ENCODE measurements around the gene COL6A3. TPM values are rescaled to one million over a fixed set of nuclear protein-coding genes. Genes with fewer than 3 reads are reported as not detected.
"Not testable (repeated sequence)": the region's sequence is repeated elsewhere in the genome, so short reads cannot be mapped to it uniquely, and the experiment has no call there.

The COL6A3 gene
- total and polyA plus RNA-seq, 7 experiments from 2014 or later: 0.02 to 3.1 (median 2.2) TPM

DNA sequence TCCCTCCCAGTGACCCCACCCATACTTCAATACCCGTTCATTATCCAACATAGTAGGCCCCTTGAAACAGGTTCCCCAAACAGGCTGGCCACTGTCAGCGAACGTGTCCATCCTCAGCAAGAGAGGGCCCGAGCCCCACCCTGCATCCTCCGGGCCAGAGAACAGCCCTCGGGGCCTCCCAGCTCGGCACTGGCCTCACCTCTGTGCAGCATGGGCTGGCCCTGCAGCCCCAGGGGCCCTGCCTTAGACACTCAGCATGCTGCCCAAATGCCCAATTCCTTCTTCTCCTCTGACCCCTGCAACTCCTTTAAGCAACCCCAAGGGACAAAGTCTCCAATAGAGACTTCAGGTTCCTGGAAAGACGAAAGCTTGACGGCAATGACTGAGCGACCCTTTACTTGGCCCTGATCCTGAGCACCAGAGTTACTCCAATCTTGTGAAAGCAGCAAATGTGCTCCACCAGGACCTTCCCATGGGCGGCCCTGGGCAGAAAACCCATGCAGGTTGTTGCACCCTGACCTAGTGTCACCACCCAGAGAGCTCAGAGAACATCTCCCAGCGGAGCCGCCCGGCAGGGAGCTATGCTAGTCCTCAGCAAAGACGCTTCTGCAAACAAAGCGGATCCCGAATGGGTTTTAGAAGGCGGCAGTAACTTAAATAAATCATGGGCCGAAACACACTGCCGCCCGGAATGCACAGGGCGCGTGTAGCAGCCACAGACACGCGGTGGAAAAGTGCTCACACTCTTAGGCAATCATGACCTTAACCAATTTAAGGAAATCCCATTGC, 782 bp downstream of the COL6A3 start:
- Histone ChIP-seq H3K27me3 (ENCODE audit: control insufficient read depth in 2 of 2, insufficient read depth in 2 of 2, low read length in 2 of 2) (no peaks in the 10 kb centered on the region), H3K9me3 (ENCODE audit: control insufficient read depth in 2 of 3, low read length in 3 of 3) (no peaks in the 10 kb centered on the region), H3K4me1 (ENCODE audit: control insufficient read depth in 2 of 2, insufficient read depth in 2 of 2, low read length in 2 of 2) (no peaks in the 10 kb centered on the region), H3K4me3 (ENCODE audit: low read length) (no peak overlapping the region), H3K36me3 (ENCODE audit: control insufficient read depth in 2 of 3, insufficient read depth in 3 of 3, low read length in 3 of 3) (no peaks in the 10 kb centered on the region), H3K27ac (ENCODE audit: low read depth, low read length) (no peak overlapping the region)
- H3K9me3 Mint-ChIP-seq: no peaks in the 10 kb centered on the region
- H3K4me1 Mint-ChIP-seq: no peaks in the 10 kb centered on the region
- no peak overlapping the region for H3K4me3 Mint-ChIP-seq
- ATAC-seq (no peak), DNase-seq (no peak)
- no peaks in the 10 kb centered on the region for H3K27me3 Mint-ChIP-seq
- H3K36me3 Mint-ChIP-seq: no peaks in the 10 kb centered on the region
- H3K27ac Mint-ChIP-seq: no peak overlapping the region
- ChIA-PET CTCF (interaction anchor here (0.6 to 1.0 kb wide), 2 partner anchors 35 to 69 kb away, joined by 3 to 5 read pairs; no protein-coding TSS in a partner anchor), POLR2A (no interaction called here)
- intact Hi-C loops (cut with micrococcal nuclease): no loop called here

- intact Hi-C loops (cut with micrococcal nuclease): no loop called here
- Mint-ChIP-seq H3K4me1 (no peaks in the 10 kb centered on the region), H3K36me3 (no peaks in the 10 kb centered on the region), H3K9me3 (no peaks in the 10 kb centered on the region), H3K27ac (no peak overlapping the region), H3K4me3 (no peak overlapping the region), H3K27me3 (no peaks in the 10 kb centered on the region)
- ATAC-seq (no peak), DNase-seq (no peak)
- Histone ChIP-seq H3K4me1 (ENCODE audit: control insufficient read depth in 2 of 2, insufficient read depth in 2 of 2, low read length in 2 of 2) (no peaks in the 10 kb centered on the region), H3K9me3 (ENCODE audit: control insufficient read depth in 2 of 3, low read length in 3 of 3) (no peaks in the 10 kb centered on the region), H3K27ac (ENCODE audit: low read depth, low read length) (no peak overlapping the region), H3K4me3 (ENCODE audit: low read length) (no peak overlapping the region), H3K27me3 (ENCODE audit: control insufficient read depth in 2 of 2, insufficient read depth in 2 of 2, low read length in 2 of 2) (no peaks in the 10 kb centered on the region), H3K36me3 (ENCODE audit: control insufficient read depth in 2 of 3, insufficient read depth in 3 of 3, low read length in 3 of 3) (no peaks in the 10 kb centered on the region)
- CTCF ChIA-PET: interaction anchor here (0.6 kb wide), 1 partner anchor 69 kb away, joined by 3 read pairs; no protein-coding TSS in a partner anchor
- POLR2A ChIA-PET: no interaction called here
These were observed 1.3 kb downstream of the COL6A3 start for GRCh38 chr2:237412646-237412987.

DNA sequence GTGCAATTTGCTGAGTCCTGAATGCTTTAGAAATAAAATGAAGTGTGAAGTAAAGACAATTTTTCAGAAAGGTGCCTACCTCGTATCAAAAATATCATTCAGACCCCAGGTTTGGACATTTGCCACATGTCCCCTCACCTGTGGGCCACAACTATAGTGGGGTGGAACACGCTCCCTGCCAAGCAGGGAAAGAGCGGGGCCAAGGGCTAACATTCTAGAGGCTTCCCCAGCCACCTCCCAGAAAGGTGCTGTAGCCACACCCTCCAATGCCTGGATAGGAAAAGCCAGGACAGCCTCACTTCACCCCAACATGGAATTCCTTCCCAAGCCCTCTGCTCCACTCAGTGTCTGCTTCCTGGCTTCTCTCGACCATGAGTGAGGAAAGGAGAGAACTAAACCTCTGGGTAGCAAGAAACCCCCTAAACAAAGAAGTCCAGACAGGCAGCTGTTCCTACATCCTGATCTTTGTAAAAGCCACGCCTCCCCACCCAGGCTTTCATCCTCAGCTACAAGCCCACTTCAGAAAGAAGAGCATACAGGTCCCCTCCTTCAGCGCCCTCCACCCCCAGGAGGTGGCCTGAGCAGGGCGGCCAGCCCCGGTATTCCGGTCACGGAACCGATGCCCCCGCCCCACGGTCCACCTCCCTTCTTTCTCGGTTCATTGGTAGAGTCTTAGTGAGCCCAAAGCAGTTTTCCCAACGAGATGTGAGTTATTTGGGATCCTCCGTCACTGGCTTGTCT, 2.1 kb downstream of the COL6A3 start:
- H3K4me3 Mint-ChIP-seq: no peak overlapping the region
- intact Hi-C loops (cut with micrococcal nuclease): no loop called here
- H3K9me3 Mint-ChIP-seq: no peaks in the 10 kb centered on the region
- Histone ChIP-seq H3K9me3 (ENCODE audit: control insufficient read depth in 2 of 3, low read length in 3 of 3) (no peaks in the 10 kb centered on the region), H3K36me3 (ENCODE audit: control insufficient read depth in 2 of 3, insufficient read depth in 3 of 3, low read length in 3 of 3) (no peaks in the 10 kb centered on the region), H3K4me3 (ENCODE audit: low read length) (no peak overlapping the region), H3K27ac (ENCODE audit: low read depth, low read length) (no peak overlapping the region), H3K27me3 (ENCODE audit: control insufficient read depth in 2 of 2, insufficient read depth in 2 of 2, low read length in 2 of 2) (no peaks in the 10 kb centered on the region), H3K4me1 (ENCODE audit: control insufficient read depth in 2 of 2, insufficient read depth in 2 of 2, low read length in 2 of 2) (no peaks in the 10 kb centered on the region)
- POLR2A ChIA-PET: interaction anchor here (1.2 kb wide), 1 partner anchor 10 kb away, joined by 3 read pairs; no protein-coding TSS in a partner anchor
- no peaks in the 10 kb centered on the region for H3K36me3 Mint-ChIP-seq
- ATAC-seq (no peak), DNase-seq (no peak)
- H3K27ac Mint-ChIP-seq: no peak overlapping the region
- no peaks in the 10 kb centered on the region for H3K4me1 Mint-ChIP-seq
- no peaks in the 10 kb centered on the region for H3K27me3 Mint-ChIP-seq
- CTCF ChIA-PET: interaction anchor here (0.7 to 2.0 kb wide), 3 partner anchors 9 to 101 kb away, joined by 3 to 5 read pairs (median 4); no protein-coding TSS in a partner anchor

GRCh38 chr2:237411092-237411601, 2.8 kb downstream of the COL6A3 start:
- Histone ChIP-seq H3K9me3 (ENCODE audit: control insufficient read depth in 2 of 3, low read length in 3 of 3) (no peaks in the 10 kb centered on the region), H3K4me3 (ENCODE audit: low read length) (no peak overlapping the region), H3K4me1 (ENCODE audit: control insufficient read depth in 2 of 2, insufficient read depth in 2 of 2, low read length in 2 of 2) (no peaks in the 10 kb centered on the region), H3K36me3 (ENCODE audit: control insufficient read depth in 2 of 3, insufficient read depth in 3 of 3, low read length in 3 of 3) (no peaks in the 10 kb centered on the region), H3K27ac (ENCODE audit: low read depth, low read length) (no peak overlapping the region), H3K27me3 (ENCODE audit: control insufficient read depth in 2 of 2, insufficient read depth in 2 of 2, low read length in 2 of 2) (no peaks in the 10 kb centered on the region)
- DNase-seq (no peak), ATAC-seq (no peak)
- intact Hi-C loops (cut with micrococcal nuclease): no loop called here
- H3K4me1 Mint-ChIP-seq: no peaks in the 10 kb centered on the region
- H3K9me3 Mint-ChIP-seq: no peaks in the 10 kb centered on the region
- H3K27me3 Mint-ChIP-seq: no peaks in the 10 kb centered on the region
- CTCF ChIA-PET: interaction anchor here (0.7 to 2.1 kb wide), 5 partner anchors 8 to 102 kb away, joined by 3 to 9 read pairs (median 4); no protein-coding TSS in a partner anchor
- H3K4me3 Mint-ChIP-seq: no peak overlapping the region
- H3K27ac Mint-ChIP-seq: no peak overlapping the region
- no peaks in the 10 kb centered on the region for H3K36me3 Mint-ChIP-seq
- POLR2A ChIA-PET: interaction anchor here (1.2 kb wide), 1 partner anchor 11 kb away, joined by 3 read pairs; no protein-coding TSS in a partner anchor

DNA sequence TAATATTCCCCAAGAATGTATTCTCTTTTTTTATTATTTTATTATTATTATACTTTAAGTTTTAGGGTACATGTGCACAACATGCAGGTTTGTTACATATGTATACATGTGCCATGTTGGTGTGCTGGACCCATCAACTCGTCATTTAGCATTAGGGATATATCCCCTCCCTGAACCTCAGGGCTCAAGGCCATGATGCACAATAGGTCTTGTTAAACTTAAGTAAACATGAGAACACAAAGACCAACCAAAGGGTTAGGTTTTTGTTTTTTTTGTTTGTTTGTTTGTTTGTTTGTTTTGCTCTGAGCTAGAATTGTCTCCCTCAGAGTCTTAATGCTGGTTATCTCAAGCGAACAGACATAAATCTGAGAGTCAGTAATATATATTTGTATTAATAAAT, 4.7 kb downstream of the COL6A3 start:
- H3K4me3 ChIP-seq (ENCODE audit: low read length); H3K36me3 ChIP-seq (ENCODE audit: control insufficient read depth in 2 of 3, insufficient read depth in 3 of 3, low read length in 3 of 3); intact Hi-C loops (cut with micrococcal nuclease); H3K27me3 ChIP-seq (ENCODE audit: control insufficient read depth in 2 of 2, insufficient read depth in 2 of 2, low read length in 2 of 2); H3K36me3 Mint-ChIP-seq; H3K9me3 Mint-ChIP-seq; H3K27ac Mint-ChIP-seq; ATAC-seq; POLR2A ChIA-PET; H3K4me1 ChIP-seq (ENCODE audit: control insufficient read depth in 2 of 2, insufficient read depth in 2 of 2, low read length in 2 of 2); H3K4me3 Mint-ChIP-seq; H3K27me3 Mint-ChIP-seq; DNase-seq; H3K9me3 ChIP-seq (ENCODE audit: control insufficient read depth in 2 of 3, low read length in 3 of 3); H3K27ac ChIP-seq (ENCODE audit: low read depth, low read length); H3K4me1 Mint-ChIP-seq: not testable (repeated sequence)
- CTCF ChIA-PET: interaction anchor here (0.9 to 2.1 kb wide), 3 partner anchors 10 to 25 kb away, joined by 3 to 9 read pairs (median 4); no protein-coding TSS in a partner anchor

- Histone ChIP-seq H3K4me3 (ENCODE audit: low read length) (no peak overlapping the region), H3K27ac (ENCODE audit: low read depth, low read length) (no peak overlapping the region), H3K27me3 (ENCODE audit: control insufficient read depth in 2 of 2, insufficient read depth in 2 of 2, low read length in 2 of 2) (no peaks in the 10 kb centered on the region), H3K36me3 (ENCODE audit: control insufficient read depth in 2 of 3, insufficient read depth in 3 of 3, low read length in 3 of 3) (no peaks in the 10 kb centered on the region), H3K4me1 (ENCODE audit: control insufficient read depth in 2 of 2, insufficient read depth in 2 of 2, low read length in 2 of 2) (no peaks in the 10 kb centered on the region), H3K9me3 (ENCODE audit: control insufficient read depth in 2 of 3, low read length in 3 of 3) (no peaks in the 10 kb centered on the region)
- ChIA-PET CTCF (no interaction called here), POLR2A (no interaction called here)
- no peak overlapping the region for H3K27ac Mint-ChIP-seq
- no peak overlapping the region for H3K4me3 Mint-ChIP-seq
- no peaks in the 10 kb centered on the region for H3K36me3 Mint-ChIP-seq
- DNase-seq: no peak
- no peak for ATAC-seq
- no peaks in the 10 kb centered on the region for H3K27me3 Mint-ChIP-seq
- intact Hi-C loops (cut with micrococcal nuclease): no loop called here
- no peaks in the 10 kb centered on the region for H3K9me3 Mint-ChIP-seq
- H3K4me1 Mint-ChIP-seq: no peaks in the 10 kb centered on the region
These were observed 5.5 kb downstream of the COL6A3 start for GRCh38 chr2:237408335-237409000.

Measured in naive thymus-derived CD4-positive, alpha-beta T cell (primary cell).